Endothelial cell (in vitro differentiated cells): ENCODE results near the gene HNRNPA2B1. TPM values are rescaled to one million over a fixed set of nuclear protein-coding genes. Genes with fewer than 3 reads are reported as not detected.

Source experiments
- DNase-seq: peaks from one replicate; pipeline ENCODE4 v3.0.0; 2021; ENCODE audit warnings: low spot score
- H3K27ac Mint-ChIP-seq: one replicate; pipeline ENCODE4 v1.8.0; 2021; ENCODE audit warnings: mixed read lengths, inconsistent platforms; ENCODE audit not compliant: unreplicated experiment
- H3K27me3 Mint-ChIP-seq: one replicate; pipeline ENCODE4 v1.8.0; 2021; ENCODE audit warnings: mild to moderate bottlenecking, moderate library complexity, mixed read lengths, inconsistent platforms; ENCODE audit not compliant: unreplicated experiment
- H3K36me3 Mint-ChIP-seq: one replicate; pipeline ENCODE4 v1.8.0; 2021; ENCODE audit warnings: mild to moderate bottlenecking, low read depth, mixed read lengths, inconsistent platforms; ENCODE audit not compliant: unreplicated experiment
- H3K4me1 Mint-ChIP-seq: one replicate; pipeline ENCODE4 v1.8.0; 2021; ENCODE audit warnings: mild to moderate bottlenecking, mixed read lengths, inconsistent platforms; ENCODE audit not compliant: unreplicated experiment
- H3K4me3 Mint-ChIP-seq: one replicate; pipeline ENCODE4 v1.8.0; 2021; ENCODE audit warnings: mild to moderate bottlenecking, mixed read lengths, inconsistent platforms; ENCODE audit not compliant: unreplicated experiment
- H3K9me3 Mint-ChIP-seq: one replicate; pipeline ENCODE4 v1.8.0; 2021; ENCODE audit warnings: mixed read lengths, inconsistent platforms; ENCODE audit not compliant: unreplicated experiment
- CTCF ChIP-seq: fragments of 200-600 bp; sonication (generic); IDR thresholded peaks from one replicate; pipeline ENCODE4 v1.5.0; 2021; ENCODE audit warnings: antibody characterized with exemption; ENCODE audit not compliant: unreplicated experiment
- total RNA-seq: library from RNA; stranded (reverse); fragmentation: NEBNext Ultra II Directional; extraction: Animal tissue kit (Norgen Biotek cat#: 25700); gene quantifications from one replicate; pipeline ENCODE4 v1.2.1, GENCODE V29; 2021; ENCODE audit not compliant: unreplicated experiment

Gene HNRNPA2B1
- total RNA-seq, 1 donor from 2014 or later, result 623 TPM

DNA sequence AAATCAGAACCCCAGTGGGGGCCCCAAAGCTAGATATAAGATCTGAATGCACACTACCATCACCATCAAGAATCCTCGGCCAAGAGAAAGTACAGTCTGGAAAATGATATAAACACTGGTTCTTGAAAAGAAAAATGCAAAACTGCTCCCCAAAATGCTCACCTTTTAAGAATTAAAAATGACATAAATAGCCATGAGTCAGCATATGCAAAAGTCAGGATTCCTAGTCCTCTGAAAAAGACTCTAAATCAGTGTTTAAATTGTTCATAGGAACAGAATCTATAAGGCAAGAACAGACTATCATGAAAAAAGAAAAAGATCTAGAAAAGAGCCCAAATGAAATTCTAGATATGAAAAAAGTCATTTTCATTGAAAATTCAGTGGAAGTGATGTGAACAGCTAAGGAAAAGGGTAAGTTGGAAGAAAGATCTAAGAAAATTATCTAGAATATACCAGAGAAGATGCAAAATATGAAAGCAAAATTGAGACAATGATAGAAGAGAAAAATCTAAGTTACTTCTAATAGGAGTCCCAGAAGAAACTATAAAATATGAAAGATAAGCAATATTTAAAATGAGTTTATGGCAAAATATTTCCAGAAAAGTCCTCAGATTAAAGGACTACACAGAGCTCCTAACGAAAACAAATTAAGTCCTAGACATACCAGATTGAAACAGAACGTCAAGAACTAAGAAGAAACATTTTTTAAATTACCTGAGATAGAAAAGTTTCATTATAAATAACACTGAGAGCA, 18.9 kb downstream of the HNRNPA2B1 start:
- H3K4me3 Mint-ChIP-seq, result no peak overlapping the region
- no peaks in the 10 kb centered on the region for H3K36me3 Mint-ChIP-seq
- peak overlapping the region; percentile 33 for H3K27ac Mint-ChIP-seq
- TF ChIP-seq CTCF, result no peak
- no peaks in the 10 kb centered on the region for H3K4me1 Mint-ChIP-seq
- peaks cover 3% of the 10 kb centered on the region for H3K27me3 Mint-ChIP-seq
- H3K9me3 Mint-ChIP-seq, result no peaks in the 10 kb centered on the region
- no peak for DNase-seq

- no peak for TF ChIP-seq CTCF
These were observed 19.8 kb downstream of the HNRNPA2B1 start for GRCh38 chr7:26180792-26181198.

DNA sequence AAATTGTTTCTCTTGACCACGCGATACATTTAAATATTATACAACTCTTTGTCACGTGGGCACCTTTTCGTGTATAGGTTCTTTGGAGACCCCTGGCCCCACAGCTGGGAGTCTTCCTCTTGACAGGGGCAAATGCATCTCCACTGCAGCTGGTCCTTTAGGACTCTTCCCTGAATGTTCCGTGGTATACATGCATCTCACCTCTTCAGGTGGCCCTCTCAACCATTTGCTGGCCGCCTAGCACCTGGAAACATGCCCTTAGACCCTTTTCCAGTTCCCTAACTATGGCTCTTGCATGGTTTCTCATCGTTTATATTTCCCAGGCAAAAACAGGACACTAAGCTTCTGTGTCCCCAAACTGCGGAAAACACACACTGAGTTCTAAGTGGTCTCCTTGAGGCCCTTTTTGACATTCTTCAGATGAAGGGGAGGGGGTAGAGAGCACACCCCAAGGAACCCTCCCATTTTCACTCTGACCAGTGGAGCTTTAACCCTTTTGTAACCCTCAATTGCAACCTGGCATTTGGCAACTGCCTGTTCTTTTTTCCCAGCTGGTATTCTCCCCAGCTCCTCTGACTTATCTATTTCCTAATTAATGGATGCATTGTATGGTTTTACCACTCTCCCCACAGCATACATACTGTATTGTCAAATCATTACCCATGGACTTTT, 20.6 kb downstream of the HNRNPA2B1 start:
- Mint-ChIP-seq H3K27ac (peak overlapping the region; percentile 27), H3K4me1 (no peaks in the 10 kb centered on the region), H3K9me3 (no peaks in the 10 kb centered on the region), H3K4me3 (no peak overlapping the region), H3K27me3 (peaks cover 3% of the 10 kb centered on the region), H3K36me3 (peaks cover 3% of the 10 kb centered on the region)
- TF ChIP-seq CTCF, result no peak
- no peak for DNase-seq

More at GRCh38 chr7:26180792-26181198, 19.8 kb downstream of the HNRNPA2B1 start:
- no peak overlapping the region for H3K27ac Mint-ChIP-seq
- no peaks in the 10 kb centered on the region for H3K4me1 Mint-ChIP-seq
- peaks cover 3% of the 10 kb centered on the region for H3K36me3 Mint-ChIP-seq
- no peak overlapping the region for H3K4me3 Mint-ChIP-seq
- no peak for DNase-seq
- no peaks in the 10 kb centered on the region for H3K9me3 Mint-ChIP-seq
- H3K27me3 Mint-ChIP-seq, result peaks cover 3% of the 10 kb centered on the region

- no peaks in the 10 kb centered on the region for H3K9me3 Mint-ChIP-seq
- no peak for DNase-seq
- H3K27ac Mint-ChIP-seq, result no peak overlapping the region
- TF ChIP-seq CTCF, result no peak
- H3K4me3 Mint-ChIP-seq, result no peak overlapping the region
- peaks cover 3% of the 10 kb centered on the region for H3K36me3 Mint-ChIP-seq
- H3K4me1 Mint-ChIP-seq, result no peaks in the 10 kb centered on the region
- H3K27me3 Mint-ChIP-seq, result peaks cover 3% of the 10 kb centered on the region
These were observed 21.1 kb downstream of the HNRNPA2B1 start for GRCh38 chr7:26179422-26179821.
